Upper lobe of left lung (tissue), 4 donors: ENCODE data around the gene TAOK1.

ENCODE experiments used
- CTCF ChIP-seq, 6 experiments: fragments of 450-650 bp in 4 of 6; fragments of 200-600 bp in 2 of 6; sonication (generic) in 2 of 6; IDR thresholded peaks; one replicate each; pipeline ENCODE4 v1.5.1; 2016 to 2019; ENCODE audit warnings: antibody characterized with exemption in 6 of 6
- POLR2AphosphoS5 ChIP-seq, 2 donors: sonication (generic); formaldehyde crosslinking; IDR thresholded peaks; one replicate each; pipeline ENCODE4 v1.5.1; 2017; ENCODE audit warnings: antibody characterized with exemption in 2 of 2

- TF ChIP-seq POLR2AphosphoS5 (IDR thresholded peaks at IDR 0.05), result no peak
- TF ChIP-seq CTCF (IDR thresholded peaks at IDR 0.05), result no peak
These were observed 206.0 kb downstream of the TAOK1 start for GRCh38 chr17:29595943-29596774.
